Keratinocyte (primary cell): ENCODE results near the gene C11orf68. TPM values are rescaled to one million over a fixed set of nuclear protein-coding genes. Genes with fewer than 3 reads are reported as not detected.

ENCODE experiments used
- DNase-seq: peaks from one replicate; pipeline ENCODE4 v3.0.0-alpha.2; 2011; ENCODE audit warnings: low read depth, missing footprints, low spot score
- FAIRE-seq: peaks from 2 replicates; lab custom pipeline; 2011; peaks lifted over from hg19 to GRCh38; lab: Jason Lieb, UNC
- H2AFZ ChIP-seq: 2 replicates; pipeline ENCODE4 v1.6.0; 2012; ENCODE audit warnings: low read length, control low read depth, inconsistent platforms; ENCODE audit not compliant: control insufficient read depth
- H3K27ac ChIP-seq: 2 replicates; pipeline ENCODE4 v1.5.1; 2011; ENCODE audit warnings: low read length; ENCODE audit not compliant: control insufficient read depth, insufficient read depth
- H3K27me3 ChIP-seq: 3 replicates; pipeline ENCODE4 v1.6.0; 2011; ENCODE audit warnings: low read length; ENCODE audit not compliant: control insufficient read depth, insufficient read depth; ENCODE audit errors: extremely low read depth
- H3K36me3 ChIP-seq, 2 experiments: 2 replicates in 1 of 2; 3 replicates in 1 of 2; pipeline ENCODE4 v1.5.1; 2011; ENCODE audit warnings: low read length in 2 of 2, mild to moderate bottlenecking in 1 of 2; ENCODE audit not compliant: control insufficient read depth in 2 of 2, insufficient read depth in 2 of 2; ENCODE audit errors: extremely low read depth in 1 of 2
- H3K4me1 ChIP-seq: 3 replicates; pipeline ENCODE4 v1.5.1; 2011; ENCODE audit warnings: low read length; ENCODE audit not compliant: control insufficient read depth, insufficient read depth; ENCODE audit errors: extremely low read depth
- H3K4me2 ChIP-seq: 3 replicates; pipeline ENCODE4 v1.6.0; 2011; ENCODE audit warnings: low read depth, low read length; ENCODE audit not compliant: control insufficient read depth, insufficient read depth; ENCODE audit errors: extremely low read depth
- H3K4me3 ChIP-seq, 3 experiments: fragments of 200-600 bp in 1 of 3; sonication (generic) in 1 of 3; 2 replicates in 2 of 3; 3 replicates in 1 of 3; pipeline ENCODE4 v1.5.1; 2011 to 2016; ENCODE audit warnings: low read length in 3 of 3, mild to moderate bottlenecking in 3 of 3, control low read depth in 2 of 3, inconsistent platforms in 1 of 3, low read depth in 1 of 3, mixed read lengths in 1 of 3, mixed run types in 1 of 3, moderate library complexity in 1 of 3; ENCODE audit not compliant: control insufficient read depth in 2 of 3, insufficient read depth in 2 of 3; ENCODE audit errors: extremely low read depth in 1 of 3
- H3K79me2 ChIP-seq: 2 replicates; pipeline ENCODE4 v1.6.0; 2012; ENCODE audit warnings: low read length; ENCODE audit not compliant: control insufficient read depth, insufficient read depth
- H3K9ac ChIP-seq: 3 replicates; pipeline ENCODE4 v1.6.0; 2011; ENCODE audit warnings: low read length; ENCODE audit not compliant: control insufficient read depth, insufficient read depth; ENCODE audit errors: extremely low read depth
- H3K9me1 ChIP-seq: 3 replicates; pipeline ENCODE4 v1.6.0; 2011; ENCODE audit warnings: low read length; ENCODE audit not compliant: control insufficient read depth, insufficient read depth; ENCODE audit errors: extremely low read depth
- H3K9me3 ChIP-seq: 2 replicates; pipeline ENCODE4 v1.5.1; 2012; ENCODE audit warnings: low read depth, low read length; ENCODE audit not compliant: control insufficient read depth
- H4K20me1 ChIP-seq: 3 replicates; pipeline ENCODE4 v1.6.0; 2011; ENCODE audit warnings: low read length; ENCODE audit not compliant: control insufficient read depth, insufficient read depth; ENCODE audit errors: extremely low read depth
- CTCF ChIP-seq, 3 experiments: IDR thresholded peaks in 1 of 3; conservative IDR thresholded peaks in 1 of 3; optimal IDR thresholded peaks in 1 of 3; 2 replicates in 2 of 3; 3 replicates in 1 of 3; pipeline versions ENCODE3 to v1.5.1; 2011; ENCODE audit warnings: low read length in 3 of 3, mild to moderate bottlenecking in 3 of 3, moderate library complexity in 2 of 3, control low read depth in 1 of 3, inconsistent platforms in 1 of 3; ENCODE audit not compliant: insufficient read depth in 2 of 3; ENCODE audit errors: extremely low read depth in 1 of 3
- EZH2 ChIP-seq: IDR thresholded peaks from one replicate; pipeline ENCODE4 v1.6.1; 2012; ENCODE audit warnings: inconsistent platforms, mild to moderate bottlenecking, low read length, moderate library complexity
- dilution Hi-C: fragments of 300-500 bp; cut with MboI; formaldehyde crosslinking; loops from one replicate; pipeline ENCODE4 v1.7.0; 2020; ENCODE audit warnings: low sequenced_read_pairs; ENCODE audit not compliant: extremely low pct_ligation_motif_present
- polyA plus RNA-seq, 5 experiments: library from polyadenylated mRNA; depleted of rRNA in 3 of 5; stranded (reverse) in 3 of 5; stranded (forward) in 1 of 5; unstranded in 1 of 5; fragments of >200 nt; gene quantifications; 1 replicate in 1 of 5; 2 replicates in 3 of 5; 3 replicates in 1 of 5; pipeline versions ENCODE4 v1.2.1 to v1.2.3, GENCODE V29; 2011 to 2012; ENCODE audit warnings: missing spikeins in 2 of 5, low read depth in 1 of 5, low replicate concordance in 1 of 5

The C11orf68 gene
- polyA plus RNA-seq, 1 donor (not counting 4 experiments of a cell fraction or from before 2014, with no cell fraction given), result 18.4 TPM

- no peak overlapping the region for H3K27ac ChIP-seq
- H3K4me2 ChIP-seq, result peak overlapping the region; percentile 30
- dilution Hi-C loops, result no loop called here
- no peak overlapping the region for H3K4me3 ChIP-seq
- H3K9me1 ChIP-seq, result no peaks in the 10 kb centered on the region
- no peaks in the 10 kb centered on the region for H3K9me3 ChIP-seq
- no peaks in the 10 kb centered on the region for H3K27me3 ChIP-seq
- DNase-seq (no peak), FAIRE-seq (no peak)
- no peak overlapping the region for H3K9ac ChIP-seq
- no peak overlapping the region for H2AFZ ChIP-seq
- H3K4me1 ChIP-seq, result peaks cover 25% of the 10 kb centered on the region
- peaks cover 29% of the 10 kb centered on the region for H3K79me2 ChIP-seq
- peaks cover 8 to 23% of the 10 kb centered on the region in 2 experiments for H3K36me3 ChIP-seq
- TF ChIP-seq EZH2, result no peak
- TF ChIP-seq CTCF (optimal IDR thresholded peaks at IDR 0.05 in 1 of 3, IDR thresholded peaks at IDR 0.05 in 1 of 3, conservative IDR thresholded peaks at IDR 0.05 in 1 of 3; ENCODE audit: extremely low read depth in 1 of 3, insufficient read depth in 2 of 3, low read length in 3 of 3), result no peak
- no peaks in the 10 kb centered on the region for H4K20me1 ChIP-seq
Observed at GRCh38 chr11:65922565-65922964, 3.7 kb upstream of the C11orf68 start.

- H3K36me3 ChIP-seq, result peaks cover 8 to 23% of the 10 kb centered on the region in 2 experiments
- no peaks in the 10 kb centered on the region for H3K27me3 ChIP-seq
- no peaks in the 10 kb centered on the region for H4K20me1 ChIP-seq
- H3K4me3 ChIP-seq, result no peak overlapping the region
- H3K9ac ChIP-seq, result no peak overlapping the region
- no peak overlapping the region for H3K4me2 ChIP-seq
- H3K9me3 ChIP-seq, result no peaks in the 10 kb centered on the region
- peaks cover 36% of the 10 kb centered on the region for H3K79me2 ChIP-seq
- dilution Hi-C loops, result no loop called here
- no peak overlapping the region for H2AFZ ChIP-seq
- no peaks in the 10 kb centered on the region for H3K9me1 ChIP-seq
- H3K4me1 ChIP-seq, result peaks cover 32% of the 10 kb centered on the region
- no peak overlapping the region for H3K27ac ChIP-seq
- TF ChIP-seq EZH2 (no peak), CTCF (optimal IDR thresholded peaks at IDR 0.05 in 1 of 3, IDR thresholded peaks at IDR 0.05 in 1 of 3, conservative IDR thresholded peaks at IDR 0.05 in 1 of 3; ENCODE audit: extremely low read depth in 1 of 3, insufficient read depth in 2 of 3, low read length in 3 of 3) (no peak)
- no peak for FAIRE-seq
- DNase-seq, result no peak
Observed at GRCh38 chr11:65921876-65922275, 3.0 kb upstream of the C11orf68 start.
